Measurements from ENCODE around the gene SPPL2B. TPM values are rescaled to one million over a fixed set of nuclear protein-coding genes. Genes with fewer than 3 reads are reported as not detected.

SPPL2B gene
- total and polyA plus RNA-seq, 9 of the 15 experiments (the other 6 are each of a cell fraction or from before 2014, with no cell fraction given) = 0.20 to 81.2 (median 15.1) TPM

DNA sequence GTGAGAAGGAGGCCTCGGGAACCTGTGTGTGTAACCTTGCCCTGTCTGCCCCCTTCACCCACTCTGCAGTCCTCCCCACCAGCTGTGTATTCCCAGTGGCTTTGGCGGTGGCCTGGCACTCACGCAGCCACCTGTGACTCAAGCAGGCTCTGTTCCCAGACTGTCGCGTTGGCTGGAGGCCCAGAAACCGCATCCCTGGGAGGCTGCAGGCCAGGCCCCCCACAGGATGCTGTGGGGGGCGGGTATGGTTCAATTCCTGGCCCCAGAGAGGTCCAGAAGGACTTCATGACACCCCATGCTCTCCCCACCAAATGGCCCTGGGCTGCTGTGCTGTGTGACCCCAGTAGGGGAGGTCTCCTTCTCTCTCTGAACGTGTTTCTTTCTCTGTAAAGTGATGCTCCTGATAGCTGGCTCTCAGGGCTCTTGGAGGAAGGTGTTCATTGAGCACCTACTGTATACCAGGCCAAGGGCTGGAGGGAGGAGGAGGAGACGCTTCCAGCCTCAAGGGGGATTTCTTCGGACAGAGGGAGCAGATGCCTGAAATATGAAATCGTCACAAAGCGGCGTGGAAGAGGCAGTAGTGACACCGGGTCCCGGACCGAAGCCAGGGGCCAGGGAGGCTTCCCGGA is 18.6 kb upstream of the SPPL2B start (continued):
- TF ChIP-seq, protein P1, sequence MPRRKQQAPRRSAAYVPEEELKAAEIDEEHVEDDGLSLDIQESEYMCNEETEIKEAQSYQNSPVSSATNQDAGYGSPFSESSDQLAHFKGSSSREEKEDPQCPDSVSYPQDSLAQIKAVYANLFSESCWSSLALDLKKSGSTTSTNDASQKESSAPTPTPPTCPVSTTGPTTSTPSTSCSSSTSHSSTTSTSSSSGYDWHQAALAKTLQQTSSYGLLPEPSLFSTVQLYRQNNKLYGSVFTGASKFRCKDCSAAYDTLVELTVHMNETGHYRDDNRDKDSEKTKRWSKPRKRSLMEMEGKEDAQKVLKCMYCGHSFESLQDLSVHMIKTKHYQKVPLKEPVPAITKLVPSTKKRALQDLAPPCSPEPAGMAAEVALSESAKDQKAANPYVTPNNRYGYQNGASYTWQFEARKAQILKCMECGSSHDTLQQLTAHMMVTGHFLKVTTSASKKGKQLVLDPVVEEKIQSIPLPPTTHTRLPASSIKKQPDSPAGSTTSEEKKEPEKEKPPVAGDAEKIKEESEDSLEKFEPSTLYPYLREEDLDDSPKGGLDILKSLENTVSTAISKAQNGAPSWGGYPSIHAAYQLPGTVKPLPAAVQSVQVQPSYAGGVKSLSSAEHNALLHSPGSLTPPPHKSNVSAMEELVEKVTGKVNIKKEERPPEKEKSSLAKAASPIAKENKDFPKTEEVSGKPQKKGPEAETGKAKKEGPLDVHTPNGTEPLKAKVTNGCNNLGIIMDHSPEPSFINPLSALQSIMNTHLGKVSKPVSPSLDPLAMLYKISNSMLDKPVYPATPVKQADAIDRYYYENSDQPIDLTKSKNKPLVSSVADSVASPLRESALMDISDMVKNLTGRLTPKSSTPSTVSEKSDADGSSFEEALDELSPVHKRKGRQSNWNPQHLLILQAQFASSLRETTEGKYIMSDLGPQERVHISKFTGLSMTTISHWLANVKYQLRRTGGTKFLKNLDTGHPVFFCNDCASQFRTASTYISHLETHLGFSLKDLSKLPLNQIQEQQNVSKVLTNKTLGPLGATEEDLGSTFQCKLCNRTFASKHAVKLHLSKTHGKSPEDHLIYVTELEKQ (CRISPR knock-in tag; IDR thresholded peaks at IDR 0.05) = no peak
- TF ChIP-seq DIDO1 (tag; IDR thresholded peaks at IDR 0.05; ENCODE audit: low read depth) (no peak), ZKSCAN8 (CRISPR knock-in tag; IDR thresholded peaks at IDR 0.05) (peak; percentile 89), PCBP2 (IDR thresholded peaks at IDR 0.05; ENCODE audit: low read depth, low read length, poor library complexity, severe bottlenecking) (no peak), ZNF253 (CRISPR knock-in tag; conservative IDR thresholded peaks at IDR 0.05) (no peak), CSDE1 (IDR thresholded peaks at IDR 0.05) (no peak), ZNF121 (CRISPR knock-in tag; conservative IDR thresholded peaks at IDR 0.05) (no peak)
- TF ChIP-seq, protein P2, sequence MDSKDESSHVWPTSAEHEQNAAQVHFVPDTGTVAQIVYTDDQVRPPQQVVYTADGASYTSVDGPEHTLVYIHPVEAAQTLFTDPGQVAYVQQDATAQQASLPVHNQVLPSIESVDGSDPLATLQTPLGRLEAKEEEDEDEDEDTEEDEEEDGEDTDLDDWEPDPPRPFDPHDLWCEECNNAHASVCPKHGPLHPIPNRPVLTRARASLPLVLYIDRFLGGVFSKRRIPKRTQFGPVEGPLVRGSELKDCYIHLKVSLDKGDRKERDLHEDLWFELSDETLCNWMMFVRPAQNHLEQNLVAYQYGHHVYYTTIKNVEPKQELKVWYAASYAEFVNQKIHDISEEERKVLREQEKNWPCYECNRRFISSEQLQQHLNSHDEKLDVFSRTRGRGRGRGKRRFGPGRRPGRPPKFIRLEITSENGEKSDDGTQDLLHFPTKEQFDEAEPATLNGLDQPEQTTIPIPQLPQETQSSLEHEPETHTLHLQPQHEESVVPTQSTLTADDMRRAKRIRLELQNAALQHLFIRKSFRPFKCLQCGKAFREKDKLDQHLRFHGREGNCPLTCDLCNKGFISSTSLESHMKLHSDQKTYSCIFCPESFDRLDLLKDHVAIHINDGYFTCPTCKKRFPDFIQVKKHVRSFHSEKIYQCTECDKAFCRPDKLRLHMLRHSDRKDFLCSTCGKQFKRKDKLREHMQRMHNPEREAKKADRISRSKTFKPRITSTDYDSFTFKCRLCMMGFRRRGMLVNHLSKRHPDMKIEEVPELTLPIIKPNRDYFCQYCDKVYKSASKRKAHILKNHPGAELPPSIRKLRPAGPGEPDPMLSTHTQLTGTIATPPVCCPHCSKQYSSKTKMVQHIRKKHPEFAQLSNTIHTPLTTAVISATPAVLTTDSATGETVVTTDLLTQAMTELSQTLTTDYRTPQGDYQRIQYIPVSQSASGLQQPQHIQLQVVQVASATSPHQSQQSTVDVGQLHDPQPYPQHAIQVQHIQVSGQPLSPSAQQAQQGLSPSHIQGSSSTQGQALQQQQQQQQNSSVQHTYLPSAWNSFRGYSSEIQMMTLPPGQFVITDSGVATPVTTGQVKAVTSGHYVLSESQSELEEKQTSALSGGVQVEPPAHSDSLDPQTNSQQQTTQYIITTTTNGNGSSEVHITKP (IDR thresholded peaks at IDR 0.05; ENCODE audit: partially characterized antibody) = peak; percentile 59
- TF ChIP-seq, protein P3, sequence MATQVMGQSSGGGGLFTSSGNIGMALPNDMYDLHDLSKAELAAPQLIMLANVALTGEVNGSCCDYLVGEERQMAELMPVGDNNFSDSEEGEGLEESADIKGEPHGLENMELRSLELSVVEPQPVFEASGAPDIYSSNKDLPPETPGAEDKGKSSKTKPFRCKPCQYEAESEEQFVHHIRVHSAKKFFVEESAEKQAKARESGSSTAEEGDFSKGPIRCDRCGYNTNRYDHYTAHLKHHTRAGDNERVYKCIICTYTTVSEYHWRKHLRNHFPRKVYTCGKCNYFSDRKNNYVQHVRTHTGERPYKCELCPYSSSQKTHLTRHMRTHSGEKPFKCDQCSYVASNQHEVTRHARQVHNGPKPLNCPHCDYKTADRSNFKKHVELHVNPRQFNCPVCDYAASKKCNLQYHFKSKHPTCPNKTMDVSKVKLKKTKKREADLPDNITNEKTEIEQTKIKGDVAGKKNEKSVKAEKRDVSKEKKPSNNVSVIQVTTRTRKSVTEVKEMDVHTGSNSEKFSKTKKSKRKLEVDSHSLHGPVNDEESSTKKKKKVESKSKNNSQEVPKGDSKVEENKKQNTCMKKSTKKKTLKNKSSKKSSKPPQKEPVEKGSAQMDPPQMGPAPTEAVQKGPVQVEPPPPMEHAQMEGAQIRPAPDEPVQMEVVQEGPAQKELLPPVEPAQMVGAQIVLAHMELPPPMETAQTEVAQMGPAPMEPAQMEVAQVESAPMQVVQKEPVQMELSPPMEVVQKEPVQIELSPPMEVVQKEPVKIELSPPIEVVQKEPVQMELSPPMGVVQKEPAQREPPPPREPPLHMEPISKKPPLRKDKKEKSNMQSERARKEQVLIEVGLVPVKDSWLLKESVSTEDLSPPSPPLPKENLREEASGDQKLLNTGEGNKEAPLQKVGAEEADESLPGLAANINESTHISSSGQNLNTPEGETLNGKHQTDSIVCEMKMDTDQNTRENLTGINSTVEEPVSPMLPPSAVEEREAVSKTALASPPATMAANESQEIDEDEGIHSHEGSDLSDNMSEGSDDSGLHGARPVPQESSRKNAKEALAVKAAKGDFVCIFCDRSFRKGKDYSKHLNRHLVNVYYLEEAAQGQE (IDR thresholded peaks at IDR 0.05; ENCODE audit: borderline replicate concordance) = no peak
- TF ChIP-seq, protein P3 (CRISPR knock-in tag; IDR thresholded peaks at IDR 0.05; ENCODE audit: low read depth) = no peak

All from K562 (cell line).